GM19455 (cell line): ENCODE measurements around the gene NRP1.

Experiments used
- ATAC-seq: cut with Tn5 transposase; IDR thresholded peaks from one replicate; pipeline ENCODE4 v1.9.1; 2021; ENCODE audit not compliant: unreplicated experiment

NRP1 gene

GRCh38 chr10:33267708-33268107 lies 66.8 kb downstream of the NRP1 start:
- no peak for ATAC-seq

DNA sequence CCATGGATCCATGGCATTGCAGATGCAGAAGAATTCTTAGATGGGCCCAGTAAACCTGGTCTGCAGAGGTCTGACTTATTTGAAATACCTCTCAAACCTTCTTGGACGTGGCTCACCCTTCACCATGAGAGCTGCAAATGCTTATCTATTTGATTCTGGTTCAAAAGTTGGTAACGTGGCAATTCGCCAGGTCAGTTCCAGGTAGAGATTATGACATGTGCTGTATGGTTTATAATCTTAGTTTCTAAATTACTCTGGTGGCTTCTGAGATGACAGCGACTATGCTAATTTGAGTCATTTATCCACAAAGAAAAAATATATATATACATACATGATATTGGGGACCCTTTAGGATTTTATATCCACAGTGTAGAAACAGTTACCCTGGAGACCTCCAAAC lies 68.8 kb downstream of the NRP1 start:
- no peak for ATAC-seq

DNA sequence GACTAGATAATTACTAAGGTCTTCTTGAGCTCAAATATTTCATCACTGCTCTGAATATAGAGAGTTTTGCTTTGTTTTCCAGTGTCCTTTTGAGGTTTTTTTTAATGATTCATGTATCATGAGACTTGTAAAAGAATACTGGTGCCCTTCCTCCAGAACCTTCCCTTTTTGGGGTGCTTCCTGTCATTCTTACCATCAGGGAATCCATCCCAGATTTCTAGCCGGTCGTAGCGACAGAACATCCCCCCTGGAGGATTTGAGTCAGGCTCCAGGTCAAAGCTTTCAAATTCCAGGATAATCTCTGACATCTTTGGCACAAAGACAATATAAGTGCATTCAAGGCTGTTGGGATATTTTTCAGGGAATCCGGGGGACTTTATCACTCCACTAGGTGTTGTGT lies 71.0 kb downstream of the NRP1 start:
- no peak for ATAC-seq

DNA sequence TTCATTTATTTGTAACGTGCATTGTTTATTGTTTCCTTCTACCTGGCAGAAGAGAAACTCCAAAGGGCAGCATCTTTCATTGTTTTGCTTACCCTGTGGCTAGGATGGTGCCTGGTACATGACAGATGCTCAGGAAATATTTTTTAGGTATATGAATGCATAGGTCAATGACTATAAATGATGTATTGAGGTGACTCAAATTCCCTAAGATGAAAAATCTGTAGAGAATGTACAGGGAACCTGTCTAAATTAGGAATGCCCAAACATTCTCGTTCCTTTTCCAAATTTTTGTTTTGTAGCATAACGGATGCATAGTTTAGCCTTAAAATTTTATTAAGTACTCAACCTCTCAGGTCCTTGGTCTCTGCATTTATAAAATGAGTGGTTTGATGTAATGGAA lies 71.6 kb downstream of the NRP1 start:
- no peak for ATAC-seq

DNA sequence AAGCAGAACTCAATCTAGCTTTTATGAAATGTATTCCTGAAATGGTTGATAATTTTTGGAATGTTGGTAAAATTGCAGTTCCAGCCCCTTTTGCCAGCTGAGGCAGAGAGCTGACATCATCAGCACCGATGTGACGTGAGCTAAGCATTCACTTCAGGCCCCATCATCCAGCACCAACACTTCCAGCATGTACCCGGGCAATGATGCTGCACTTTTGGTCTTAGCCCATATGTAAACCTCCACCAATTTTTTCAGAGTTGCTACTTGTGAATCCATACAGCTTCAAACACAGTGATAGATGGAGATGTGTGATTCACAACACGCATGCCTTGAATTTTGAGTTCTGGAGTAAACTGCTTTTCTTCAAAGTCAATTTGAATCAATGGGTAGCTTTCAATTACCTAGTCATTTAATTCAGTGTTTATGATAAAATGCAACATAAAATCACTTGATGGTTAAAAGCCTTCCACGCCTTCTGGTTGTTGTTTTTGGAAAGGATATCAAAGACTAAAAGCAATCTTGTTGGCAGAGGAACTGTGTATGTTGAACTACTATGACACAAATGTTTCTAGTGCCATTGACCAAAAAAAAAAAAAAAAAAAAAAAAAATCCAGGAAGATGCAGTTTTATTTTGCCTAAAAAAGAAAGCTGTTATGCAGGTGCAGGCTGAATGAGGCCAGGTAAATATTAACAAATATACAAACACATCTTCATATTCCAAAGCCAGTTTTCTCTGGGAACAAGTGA lies 73.9 kb downstream of the NRP1 start:
- ATAC-seq, result no peak

DNA sequence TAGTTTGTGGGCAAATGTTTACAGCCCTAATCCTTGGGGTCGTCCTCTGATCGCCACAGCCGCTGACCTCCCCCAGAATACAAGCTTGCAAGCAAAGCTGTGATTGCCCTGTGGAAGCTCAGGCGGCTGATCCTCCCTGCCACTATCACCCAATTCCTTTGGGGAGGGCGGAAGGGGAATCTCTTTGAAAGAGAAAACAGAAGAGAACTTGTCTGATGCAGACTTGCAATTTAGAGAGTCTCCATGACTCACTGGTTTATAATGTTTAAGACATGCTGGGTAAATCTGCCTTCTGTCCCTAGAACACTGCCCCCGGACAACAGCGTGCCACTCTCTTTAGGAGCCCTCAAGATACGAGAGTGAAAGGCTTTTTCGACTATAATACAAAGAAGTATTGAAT lies 75.5 kb downstream of the NRP1 start:
- no peak for ATAC-seq

GRCh38 chr10:33257439-33258080 lies 76.9 kb downstream of the NRP1 start:
- ATAC-seq, result no peak

DNA sequence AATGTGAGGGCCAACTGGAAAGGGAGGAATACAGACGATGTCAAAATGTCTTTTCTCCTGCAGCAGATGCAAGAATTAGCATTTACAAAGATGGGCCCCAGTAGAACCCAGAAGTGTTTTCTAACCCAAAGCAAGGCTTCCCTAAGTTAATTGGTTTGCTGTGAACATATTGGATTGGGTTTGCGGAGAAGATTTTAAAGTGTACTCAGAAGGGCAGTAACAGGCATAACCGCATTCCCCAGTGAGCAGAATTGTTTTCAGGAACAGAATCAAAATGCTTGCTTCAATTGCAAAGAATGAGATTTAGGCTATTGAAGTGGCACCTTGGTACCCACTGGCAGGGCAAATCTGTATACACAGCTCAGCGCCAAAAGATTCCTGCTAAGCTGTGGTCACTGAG lies 78.0 kb downstream of the NRP1 start:
- ATAC-seq, result no peak

- ATAC-seq, result no peak
These were observed 79.8 kb downstream of the NRP1 start for GRCh38 chr10:33254556-33255160.

DNA sequence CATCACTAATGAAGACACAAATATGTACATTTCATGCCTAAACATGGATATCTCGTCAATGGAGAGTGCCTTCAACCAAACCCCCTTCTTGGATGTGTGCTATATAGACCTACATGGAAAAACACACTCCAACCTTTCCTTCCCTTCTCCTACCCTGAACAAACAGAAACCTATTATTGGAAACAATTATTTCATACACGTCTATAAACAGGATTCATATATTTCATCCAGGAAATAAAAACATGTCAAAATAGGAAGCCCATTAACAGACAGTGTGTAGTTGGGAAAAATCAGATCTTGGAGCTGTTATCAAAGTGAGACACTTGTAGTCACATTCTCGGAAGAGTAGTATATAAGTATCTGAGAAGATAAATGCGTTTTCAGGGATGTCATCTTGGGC lies 81.1 kb downstream of the NRP1 start:
- ATAC-seq, result no peak

- no peak for ATAC-seq
These were observed 81.7 kb downstream of the NRP1 start for GRCh38 chr10:33252794-33253203.

GRCh38 chr10:33252324-33252723 lies 82.1 kb downstream of the NRP1 start:
- no peak for ATAC-seq

- ATAC-seq, result no peak
These were observed 84.7 kb downstream of the NRP1 start for GRCh38 chr10:33249659-33250345.

DNA sequence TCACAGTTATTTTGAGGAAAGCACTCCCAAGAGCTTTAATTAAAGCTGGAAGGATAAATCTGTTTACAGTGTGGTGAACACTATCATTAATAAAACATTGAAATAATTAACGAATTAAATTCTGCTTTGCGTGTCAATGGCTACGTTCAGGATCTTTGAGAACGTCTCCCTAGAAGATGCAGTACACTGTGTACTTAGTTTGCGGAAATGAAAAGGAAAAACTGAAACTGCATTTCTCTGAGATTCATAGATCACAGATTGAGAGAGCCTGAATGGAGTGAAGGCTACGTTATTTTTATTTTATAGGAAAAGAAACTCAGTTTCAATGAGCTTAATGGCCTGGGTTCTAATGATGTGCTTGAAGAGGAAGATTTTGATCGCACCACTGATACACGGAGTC lies 85.3 kb downstream of the NRP1 start:
- ATAC-seq, result no peak

DNA sequence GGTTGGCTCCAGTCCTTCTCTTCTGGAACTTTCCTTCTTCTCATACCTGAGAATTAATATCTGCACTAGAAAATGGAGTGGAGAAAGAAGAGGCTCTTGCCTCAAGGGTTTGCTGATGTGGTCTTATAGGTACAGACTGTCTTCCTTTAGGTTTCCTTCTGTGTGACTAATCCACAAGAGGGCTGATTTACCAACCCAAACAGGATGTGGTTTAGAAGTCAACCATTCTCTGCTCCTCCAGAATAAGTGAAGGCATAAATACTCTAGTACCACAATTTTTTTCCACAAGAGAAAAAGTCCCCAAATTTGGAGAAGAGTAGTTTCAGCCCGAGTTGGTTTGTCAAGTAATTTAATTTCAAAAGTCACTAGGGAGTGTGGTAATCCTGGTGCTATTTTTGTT lies 85.8 kb downstream of the NRP1 start:
- ATAC-seq, result no peak

DNA sequence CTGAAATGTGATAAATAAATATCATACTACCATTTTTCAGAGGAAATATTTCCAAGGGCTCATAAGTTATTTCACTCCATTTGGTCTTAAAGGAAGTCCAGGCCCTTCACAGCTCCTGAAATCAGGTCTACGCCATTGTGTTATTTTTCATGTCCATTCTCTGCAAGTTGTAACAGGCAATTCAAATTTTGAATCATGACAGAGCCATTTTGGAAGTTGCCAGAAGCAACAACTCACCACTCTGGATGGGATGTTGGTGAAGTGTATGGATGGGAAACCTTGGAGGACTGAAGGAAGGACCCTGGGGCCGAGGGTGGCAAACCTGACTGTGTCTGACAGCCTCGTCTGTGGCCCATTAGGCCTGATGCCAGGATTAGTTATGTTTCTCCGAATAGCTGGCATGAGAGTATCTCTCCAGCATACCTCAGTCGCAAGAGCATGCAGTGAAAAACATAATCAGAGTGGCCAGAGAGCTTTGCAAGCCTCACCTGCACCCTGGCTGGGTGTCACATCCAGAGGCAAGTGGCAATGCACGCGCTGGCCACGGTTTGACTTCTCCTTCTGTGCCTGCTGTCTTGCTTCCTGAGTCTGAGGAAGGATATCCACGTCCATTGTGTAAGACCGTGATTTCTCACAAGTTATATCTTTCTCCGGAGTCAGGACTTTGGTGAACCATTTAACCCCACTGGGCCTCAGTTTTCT lies 87.1 kb downstream of the NRP1 start:
- ATAC-seq, result no peak

DNA sequence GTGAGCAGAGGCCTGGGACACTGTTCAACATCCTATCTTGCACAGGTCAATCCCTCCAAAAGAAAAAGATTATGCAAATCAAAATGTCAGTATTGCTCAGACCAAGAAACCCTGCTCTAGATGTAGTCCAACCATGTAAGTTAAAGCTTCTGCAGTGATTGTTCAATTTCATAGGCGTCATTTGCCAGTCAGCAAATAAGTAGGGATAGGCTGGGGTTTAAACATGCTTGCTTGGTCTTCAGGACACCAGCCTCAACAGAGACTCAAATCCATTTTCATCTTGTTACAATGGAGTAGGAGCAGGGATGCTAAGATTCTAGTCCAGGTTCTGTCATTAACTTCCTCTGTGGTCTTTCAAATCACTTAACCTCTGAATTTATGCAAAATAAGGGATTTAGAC lies 89.1 kb downstream of the NRP1 start:
- no peak for ATAC-seq

- ATAC-seq, result no peak
These were observed 90.0 kb downstream of the NRP1 start for GRCh38 chr10:33244354-33244967.

GRCh38 chr10:33243703-33244102 lies 90.8 kb downstream of the NRP1 start:
- no peak for ATAC-seq

- no peak for ATAC-seq
These were observed 91.5 kb downstream of the NRP1 start for GRCh38 chr10:33242931-33243330.

- ATAC-seq, result no peak
These were observed 93.1 kb downstream of the NRP1 start for GRCh38 chr10:33241351-33241750.
